Loucy (cell line): ENCODE measurements around the gene TSPEAR.
"Not testable (repeated sequence)": the region's sequence is repeated elsewhere in the genome, so short reads cannot be mapped to it uniquely, and the experiment has no call there.

Experiments used
- H2AFZ ChIP-seq: fragments of 200-600 bp; sonication (generic); 2 replicates; pipeline ENCODE4 v1.6.0; 2016; ENCODE audit warnings: antibody characterized with exemption, mild to moderate bottlenecking, low read length, moderate library complexity
- H3F3A ChIP-seq: fragments of 200-600 bp; 2 replicates; pipeline ENCODE4 v1.6.0; 2016; ENCODE audit warnings: antibody characterized with exemption, low read depth, mild to moderate bottlenecking
- H3K27me3 ChIP-seq: fragments of 200-600 bp; sonication (generic); 2 replicates; pipeline ENCODE4 v1.6.1; 2014; ENCODE audit warnings: low read length, mild to moderate bottlenecking; ENCODE audit not compliant: insufficient read depth, poor library complexity, severe bottlenecking
- H3K36me3 ChIP-seq: fragments of 200-600 bp; sonication (generic); 2 replicates; pipeline ENCODE4 v1.6.1; 2016; ENCODE audit warnings: low read length; ENCODE audit not compliant: insufficient read depth
- H3K4me1 ChIP-seq: fragments of 200-600 bp; sonication (generic); 2 replicates; pipeline ENCODE4 v1.5.1; 2014; ENCODE audit warnings: low read length, mild to moderate bottlenecking; ENCODE audit not compliant: insufficient read depth, poor library complexity, severe bottlenecking
- H3K4me2 ChIP-seq: fragments of 200-600 bp; sonication (generic); 2 replicates; pipeline ENCODE4 v1.6.0; 2014; ENCODE audit warnings: antibody characterized with exemption, low read length, low read depth, mild to moderate bottlenecking; ENCODE audit not compliant: poor library complexity, severe bottlenecking
- H3K4me3 ChIP-seq: fragments of 200-600 bp; sonication (generic); 2 replicates; pipeline ENCODE4 v1.5.1; 2014; ENCODE audit warnings: low read length, mild to moderate bottlenecking, mixed read lengths; ENCODE audit not compliant: poor library complexity, severe bottlenecking
- H3K79me2 ChIP-seq: fragments of 200-600 bp; sonication (generic); 2 replicates; pipeline ENCODE4 v1.6.1; 2014; ENCODE audit warnings: low read length; ENCODE audit not compliant: insufficient read depth
- H3K9ac ChIP-seq: fragments of 200-600 bp; sonication (generic); 2 replicates; pipeline ENCODE4 v1.6.0; 2014; ENCODE audit warnings: mild to moderate bottlenecking, low read depth, low read length, moderate library complexity; ENCODE audit not compliant: poor library complexity, severe bottlenecking
- H3K9me2 ChIP-seq: fragments of 200-600 bp; sonication (generic); replicated peaks from 2 replicates; pipeline ENCODE4 v1.6.1; 2016; ENCODE audit warnings: low read depth, low read length, mixed read lengths
- H3K9me3 ChIP-seq: fragments of 200-600 bp; sonication (generic); 2 replicates; pipeline ENCODE4 v1.6.1; 2014; ENCODE audit warnings: mild to moderate bottlenecking, antibody characterized with exemption, low read length, low read depth; ENCODE audit not compliant: insufficient read depth
- H4K20me1 ChIP-seq: fragments of 200-600 bp; sonication (generic); 2 replicates; pipeline ENCODE4 v1.6.0; 2014; ENCODE audit warnings: antibody characterized with exemption, low read length, mild to moderate bottlenecking; ENCODE audit not compliant: insufficient read depth, poor library complexity, severe bottlenecking
- EZH2phosphoT487 ChIP-seq: fragments of 200-600 bp; IDR thresholded peaks from 2 replicates; pipeline ENCODE4 v1.6.1; 2018; ENCODE audit warnings: antibody characterized with exemption, mild to moderate bottlenecking, moderate library complexity, borderline replicate concordance
- TF ChIP-seq, protein P1 (sequence below): fragments of 200-600 bp; sonication (generic); conservative IDR thresholded peaks from 2 replicates; pipeline ENCODE4 v1.5.1; 2014; ENCODE audit warnings: mild to moderate bottlenecking, antibody characterized with exemption, low read length

The TSPEAR gene

DNA sequence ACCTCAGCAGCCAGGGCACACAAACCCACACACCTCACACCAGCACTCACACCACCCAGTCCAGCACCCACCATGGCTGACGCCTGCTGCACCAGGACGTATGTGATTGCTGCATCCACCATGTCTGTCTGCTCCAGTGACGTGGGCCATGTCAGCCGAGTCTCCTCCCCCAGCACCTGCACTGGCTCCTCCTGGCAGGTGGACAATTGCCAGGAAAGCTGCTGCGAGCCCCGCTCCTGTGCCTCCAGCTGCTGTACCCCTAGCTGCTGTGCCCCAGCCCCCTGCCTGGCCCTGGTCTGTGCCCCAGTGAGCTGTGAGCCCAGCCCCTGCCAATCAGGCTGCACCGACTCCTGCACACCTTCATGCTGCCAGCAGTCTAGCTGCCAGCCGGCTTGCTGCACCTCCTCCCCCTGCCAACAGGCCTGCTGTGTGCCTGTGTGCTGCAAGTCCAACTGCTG, 99.3 kb downstream of the TSPEAR start, which contains the start of gene KRTAP10-8:
TSS of gene KRTAP10-8 (plus strand) at position 51 of the 458 bp plus-strand sequence. CDS start at position 73, 22 bp downstream.
- no peak for TF ChIP-seq EZH2phosphoT487
- TF ChIP-seq, protein P1, sequence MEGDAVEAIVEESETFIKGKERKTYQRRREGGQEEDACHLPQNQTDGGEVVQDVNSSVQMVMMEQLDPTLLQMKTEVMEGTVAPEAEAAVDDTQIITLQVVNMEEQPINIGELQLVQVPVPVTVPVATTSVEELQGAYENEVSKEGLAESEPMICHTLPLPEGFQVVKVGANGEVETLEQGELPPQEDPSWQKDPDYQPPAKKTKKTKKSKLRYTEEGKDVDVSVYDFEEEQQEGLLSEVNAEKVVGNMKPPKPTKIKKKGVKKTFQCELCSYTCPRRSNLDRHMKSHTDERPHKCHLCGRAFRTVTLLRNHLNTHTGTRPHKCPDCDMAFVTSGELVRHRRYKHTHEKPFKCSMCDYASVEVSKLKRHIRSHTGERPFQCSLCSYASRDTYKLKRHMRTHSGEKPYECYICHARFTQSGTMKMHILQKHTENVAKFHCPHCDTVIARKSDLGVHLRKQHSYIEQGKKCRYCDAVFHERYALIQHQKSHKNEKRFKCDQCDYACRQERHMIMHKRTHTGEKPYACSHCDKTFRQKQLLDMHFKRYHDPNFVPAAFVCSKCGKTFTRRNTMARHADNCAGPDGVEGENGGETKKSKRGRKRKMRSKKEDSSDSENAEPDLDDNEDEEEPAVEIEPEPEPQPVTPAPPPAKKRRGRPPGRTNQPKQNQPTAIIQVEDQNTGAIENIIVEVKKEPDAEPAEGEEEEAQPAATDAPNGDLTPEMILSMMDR, result no peak
- Histone ChIP-seq H2AFZ (no peak within 1 kb of the TSS), H3K79me2 (no peaks in the 10 kb centered on the region), H3K36me3 (no peaks in the 10 kb centered on the region), H4K20me1 (no peaks in the 10 kb centered on the region), H3K4me2 (no peak within 1 kb of the TSS), H3K4me3 (no peak within 1 kb of the TSS), H3K4me1 (no peaks in the 10 kb centered on the region), H3K27me3 (no peaks in the 10 kb centered on the region), H3K9me2 (no peaks in the 10 kb centered on the region), H3K9me3 (peaks cover 13% of the 10 kb centered on the region; the same call in 1 of the 2 replicates), H3K9ac (no peak within 1 kb of the TSS), H3F3A (no peaks in the 10 kb centered on the region)

DNA sequence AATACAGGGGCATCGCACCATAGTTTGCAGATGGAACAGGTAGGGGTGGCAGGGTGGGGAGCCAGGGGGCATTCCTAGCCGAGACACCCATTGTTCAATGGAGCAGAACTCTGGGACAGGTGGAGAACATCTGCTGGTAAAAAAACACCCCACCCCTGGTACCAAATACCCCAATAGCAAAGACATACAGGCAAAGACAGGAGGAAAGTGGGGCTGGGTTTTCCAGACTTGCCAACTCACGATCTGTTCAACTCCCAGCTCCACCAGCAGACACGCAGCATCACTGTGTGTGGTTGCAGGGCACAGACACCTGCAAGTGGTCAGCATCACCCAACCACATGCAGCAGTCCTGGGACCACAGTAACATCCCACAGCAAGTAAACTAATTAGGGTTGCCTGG, 99.8 kb downstream of the TSPEAR start:
- Histone ChIP-seq H3K27me3 (no peaks in the 10 kb centered on the region), H3K9ac (no peak overlapping the region), H3K4me3 (no peak overlapping the region), H3F3A (no peaks in the 10 kb centered on the region), H3K36me3 (no peaks in the 10 kb centered on the region), H3K9me3 (peaks cover 13% of the 10 kb centered on the region; the same call in 1 of the 2 replicates), H3K4me1 (no peaks in the 10 kb centered on the region), H3K9me2 (no peaks in the 10 kb centered on the region), H3K79me2 (no peaks in the 10 kb centered on the region), H3K4me2 (no peak overlapping the region), H4K20me1 (no peaks in the 10 kb centered on the region), H2AFZ (no peak overlapping the region)
- no peak for TF ChIP-seq EZH2phosphoT487
- TF ChIP-seq, protein P1, result no peak

DNA sequence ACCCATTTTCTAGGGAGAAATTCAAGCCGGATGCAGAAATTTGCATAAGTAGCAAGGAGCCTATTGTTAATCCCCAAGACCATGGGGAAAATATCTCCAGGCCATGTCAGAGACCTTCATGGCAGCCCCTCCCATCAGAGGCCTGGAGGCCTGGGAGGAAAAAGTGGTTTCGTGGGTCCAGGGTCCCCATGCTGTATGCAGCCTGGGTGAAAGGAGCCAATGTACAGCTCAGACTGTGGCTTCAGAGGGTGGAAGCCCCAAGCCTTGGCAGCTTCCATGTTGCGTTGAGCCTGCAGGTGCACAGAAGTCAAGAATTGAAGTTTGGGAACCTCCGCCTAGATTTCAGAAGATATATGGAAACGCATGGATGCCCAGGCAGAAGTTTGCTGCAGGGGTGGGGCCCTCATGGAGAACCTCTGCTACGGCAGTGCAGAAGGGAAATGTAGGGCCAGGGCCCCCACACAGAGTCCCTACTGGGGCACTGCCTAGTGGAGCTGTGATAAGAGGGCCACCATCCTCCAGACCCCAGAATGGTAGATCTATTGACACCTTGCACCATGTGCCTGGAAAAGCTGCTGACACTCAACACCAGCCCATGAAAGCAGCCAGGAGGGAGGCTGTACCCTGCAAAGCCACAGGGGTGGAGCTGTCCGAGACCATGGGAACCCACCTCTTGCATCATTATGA, 101.1 kb downstream of the TSPEAR start:
- H3K27me3 ChIP-seq, H3K9ac ChIP-seq, H3K4me3 ChIP-seq, H3F3A ChIP-seq, H2AFZ ChIP-seq, H3K79me2 ChIP-seq, H4K20me1 ChIP-seq, H3K36me3 ChIP-seq, H3K4me1 ChIP-seq, H3K4me2 ChIP-seq, H3K9me2 ChIP-seq: not testable (repeated sequence)
- peaks cover 13% of the 10 kb centered on the region; the same call in 1 of the 2 replicates for H3K9me3 ChIP-seq

DNA sequence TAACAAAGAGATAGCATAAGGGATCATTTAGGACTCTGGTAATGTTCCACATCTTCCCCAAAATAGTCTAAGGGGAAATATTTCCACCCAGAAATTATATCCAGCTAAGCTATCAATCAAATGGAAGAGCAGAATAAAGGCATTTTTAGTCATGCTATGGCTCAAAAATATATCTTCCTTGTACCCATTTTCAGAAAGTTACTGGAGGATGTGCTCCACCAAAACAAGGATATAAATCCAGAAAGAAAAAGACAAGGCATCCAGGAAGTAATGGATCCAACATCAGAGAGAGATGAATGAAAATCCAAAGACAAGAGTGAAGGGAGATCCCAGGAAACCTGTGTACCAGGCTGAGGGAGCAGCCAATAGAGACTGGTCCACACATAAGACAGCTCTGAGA, 102.2 kb downstream of the TSPEAR start:
- TF ChIP-seq, protein P1, result no peak
- no peak for TF ChIP-seq EZH2phosphoT487
- Histone ChIP-seq H3K79me2 (no peaks in the 10 kb centered on the region), H3K4me3 (no peak overlapping the region), H2AFZ (no peak overlapping the region), H3K4me1 (no peaks in the 10 kb centered on the region), H3K9ac (no peak overlapping the region), H3K4me2 (no peak overlapping the region), H3K9me2 (no peaks in the 10 kb centered on the region), H3K36me3 (no peaks in the 10 kb centered on the region), H3K27me3 (no peaks in the 10 kb centered on the region), H3F3A (no peaks in the 10 kb centered on the region), H3K9me3 (peaks cover 13% of the 10 kb centered on the region; the same call in 1 of the 2 replicates), H4K20me1 (no peaks in the 10 kb centered on the region)
